Measurements from ENCODE around the gene DAPK2.

DAPK2 gene

GRCh38 chr15:63945838-63946298 lies 100.4 kb downstream of the DAPK2 start:
- no peaks in the 10 kb centered on the region for H3K36me3 ChIP-seq (ENCODE audit: control insufficient read depth in 2 of 2, insufficient read depth in 2 of 2, low read length in 2 of 2)
- H3K4me3 ChIP-seq (ENCODE audit: low read length in 2 of 2) = no peak overlapping the region
- peaks cover 3 to 8% of the 10 kb centered on the region in 2 donors for H3K4me1 ChIP-seq (ENCODE audit: control insufficient read depth in 2 of 2, insufficient read depth in 2 of 2, low read length in 2 of 2)
- no peaks in the 10 kb centered on the region for H3K27me3 ChIP-seq (ENCODE audit: control insufficient read depth in 2 of 2, insufficient read depth in 2 of 2, low read length in 2 of 2)
- H3K9me3 ChIP-seq (ENCODE audit: control insufficient read depth in 2 of 2, low read length in 2 of 2) = no peaks in the 10 kb centered on the region
- H3K9ac ChIP-seq (ENCODE audit: low read depth in 1 of 2, low read length in 2 of 2) = no peak overlapping the region
- H3K27ac ChIP-seq (ENCODE audit: low read depth in 2 of 2, low read length in 2 of 2) = no peak overlapping the region

GRCh38 chr15:63945007-63945788 lies 101.1 kb downstream of the DAPK2 start:
- H3K9me3 ChIP-seq (ENCODE audit: control insufficient read depth in 2 of 2, low read length in 2 of 2) = no peaks in the 10 kb centered on the region
- H3K27me3 ChIP-seq (ENCODE audit: control insufficient read depth in 2 of 2, insufficient read depth in 2 of 2, low read length in 2 of 2) = no peaks in the 10 kb centered on the region
- no peak overlapping the region for H3K27ac ChIP-seq (ENCODE audit: low read depth in 2 of 2, low read length in 2 of 2)
- peaks cover 3 to 8% of the 10 kb centered on the region in 2 donors for H3K4me1 ChIP-seq (ENCODE audit: control insufficient read depth in 2 of 2, insufficient read depth in 2 of 2, low read length in 2 of 2)
- no peak overlapping the region for H3K4me3 ChIP-seq (ENCODE audit: low read length in 2 of 2)
- no peaks in the 10 kb centered on the region for H3K36me3 ChIP-seq (ENCODE audit: control insufficient read depth in 2 of 2, insufficient read depth in 2 of 2, low read length in 2 of 2)
- no peak overlapping the region for H3K9ac ChIP-seq (ENCODE audit: low read depth in 1 of 2, low read length in 2 of 2)

- Histone ChIP-seq H3K4me1 (ENCODE audit: control insufficient read depth in 2 of 2, insufficient read depth in 2 of 2, low read length in 2 of 2) (peaks cover 3 to 8% of the 10 kb centered on the region in 2 donors), H3K4me3 (ENCODE audit: low read length in 2 of 2) (no peak overlapping the region), H3K9me3 (ENCODE audit: control insufficient read depth in 2 of 2, low read length in 2 of 2) (no peaks in the 10 kb centered on the region), H3K27me3 (ENCODE audit: control insufficient read depth in 2 of 2, insufficient read depth in 2 of 2, low read length in 2 of 2) (no peaks in the 10 kb centered on the region), H3K36me3 (ENCODE audit: control insufficient read depth in 2 of 2, insufficient read depth in 2 of 2, low read length in 2 of 2) (no peaks in the 10 kb centered on the region), H3K9ac (ENCODE audit: low read depth in 1 of 2, low read length in 2 of 2) (no peak overlapping the region), H3K27ac (ENCODE audit: low read depth in 2 of 2, low read length in 2 of 2) (no peak overlapping the region)
Observed at GRCh38 chr15:63944681-63944955, 101.7 kb downstream of the DAPK2 start.

GRCh38 chr15:63943829-63944680 lies 102.2 kb downstream of the DAPK2 start:
- Histone ChIP-seq H3K4me1 (ENCODE audit: control insufficient read depth in 2 of 2, insufficient read depth in 2 of 2, low read length in 2 of 2) (peaks cover 4 to 8% of the 10 kb centered on the region in 2 donors), H3K36me3 (ENCODE audit: control insufficient read depth in 2 of 2, insufficient read depth in 2 of 2, low read length in 2 of 2) (no peaks in the 10 kb centered on the region), H3K9me3 (ENCODE audit: control insufficient read depth in 2 of 2, low read length in 2 of 2) (no peaks in the 10 kb centered on the region), H3K27ac (ENCODE audit: low read depth in 2 of 2, low read length in 2 of 2) (no peak overlapping the region), H3K27me3 (ENCODE audit: control insufficient read depth in 2 of 2, insufficient read depth in 2 of 2, low read length in 2 of 2) (no peaks in the 10 kb centered on the region), H3K9ac (ENCODE audit: low read depth in 1 of 2, low read length in 2 of 2) (no peak overlapping the region), H3K4me3 (ENCODE audit: low read length in 2 of 2) (no peak overlapping the region)

- H3K36me3 ChIP-seq (ENCODE audit: control insufficient read depth in 2 of 2, insufficient read depth in 2 of 2, low read length in 2 of 2) = peaks cover 0 to 3% of the 10 kb centered on the region in 2 donors
- H3K9ac ChIP-seq (ENCODE audit: low read depth in 1 of 2, low read length in 2 of 2) = no peak overlapping the region
- H3K27me3 ChIP-seq (ENCODE audit: control insufficient read depth in 2 of 2, insufficient read depth in 2 of 2, low read length in 2 of 2) = no peaks in the 10 kb centered on the region
- no peaks in the 10 kb centered on the region for H3K9me3 ChIP-seq (ENCODE audit: control insufficient read depth in 2 of 2, low read length in 2 of 2)
- H3K4me3 ChIP-seq (ENCODE audit: low read length in 2 of 2) = no peak overlapping the region
- H3K4me1 ChIP-seq (ENCODE audit: control insufficient read depth in 2 of 2, insufficient read depth in 2 of 2, low read length in 2 of 2) = peaks cover 6 to 8% of the 10 kb centered on the region in 2 donors
- H3K27ac ChIP-seq (ENCODE audit: low read depth in 2 of 2, low read length in 2 of 2) = no peak overlapping the region
Observed at GRCh38 chr15:63942486-63943365, 103.6 kb downstream of the DAPK2 start.

- H3K4me1 ChIP-seq (ENCODE audit: control insufficient read depth in 2 of 2, insufficient read depth in 2 of 2, low read length in 2 of 2) = peaks cover 6 to 8% of the 10 kb centered on the region in 2 donors
- no peak overlapping the region for H3K27ac ChIP-seq (ENCODE audit: low read depth in 2 of 2, low read length in 2 of 2)
- peaks cover 0 to 3% of the 10 kb centered on the region in 2 donors for H3K36me3 ChIP-seq (ENCODE audit: control insufficient read depth in 2 of 2, insufficient read depth in 2 of 2, low read length in 2 of 2)
- H3K27me3 ChIP-seq (ENCODE audit: control insufficient read depth in 2 of 2, insufficient read depth in 2 of 2, low read length in 2 of 2) = no peaks in the 10 kb centered on the region
- H3K9me3 ChIP-seq (ENCODE audit: control insufficient read depth in 2 of 2, low read length in 2 of 2) = no peaks in the 10 kb centered on the region
- no peak overlapping the region for H3K9ac ChIP-seq (ENCODE audit: low read depth in 1 of 2, low read length in 2 of 2)
- no peak overlapping the region for H3K4me3 ChIP-seq (ENCODE audit: low read length in 2 of 2)
Observed at GRCh38 chr15:63941698-63942465, 104.4 kb downstream of the DAPK2 start.

- Histone ChIP-seq H3K27ac (ENCODE audit: low read depth in 2 of 2, low read length in 2 of 2) (no peak overlapping the region), H3K27me3 (ENCODE audit: control insufficient read depth in 2 of 2, insufficient read depth in 2 of 2, low read length in 2 of 2) (no peaks in the 10 kb centered on the region), H3K4me1 (ENCODE audit: control insufficient read depth in 2 of 2, insufficient read depth in 2 of 2, low read length in 2 of 2) (peaks cover 6 to 7% of the 10 kb centered on the region in 2 donors), H3K9ac (ENCODE audit: low read depth in 1 of 2, low read length in 2 of 2) (no peak overlapping the region), H3K36me3 (ENCODE audit: control insufficient read depth in 2 of 2, insufficient read depth in 2 of 2, low read length in 2 of 2) (peaks cover 0 to 3% of the 10 kb centered on the region in 2 donors), H3K9me3 (ENCODE audit: control insufficient read depth in 2 of 2, low read length in 2 of 2) (no peaks in the 10 kb centered on the region), H3K4me3 (ENCODE audit: low read length in 2 of 2) (no peak overlapping the region)
Observed at GRCh38 chr15:63940966-63941620, 105.2 kb downstream of the DAPK2 start.

GRCh38 chr15:63939531-63940130 lies 106.7 kb downstream of the DAPK2 start:
- peak overlapping the region; percentile 46 to 67 for H3K27ac ChIP-seq (ENCODE audit: low read depth in 2 of 2, low read length in 2 of 2)

More at GRCh38 chr15:63939531-63940130, 106.7 kb downstream of the DAPK2 start:
- Histone ChIP-seq H3K4me3 (ENCODE audit: low read length in 2 of 2) (no peak overlapping the region), H3K36me3 (ENCODE audit: control insufficient read depth in 2 of 2, insufficient read depth in 2 of 2, low read length in 2 of 2) (peaks cover 0 to 3% of the 10 kb centered on the region in 2 donors), H3K9me3 (ENCODE audit: control insufficient read depth in 2 of 2, low read length in 2 of 2) (no peaks in the 10 kb centered on the region), H3K4me1 (ENCODE audit: control insufficient read depth in 2 of 2, insufficient read depth in 2 of 2, low read length in 2 of 2) (peaks cover 0 to 3% of the 10 kb centered on the region in 2 donors), H3K27me3 (ENCODE audit: control insufficient read depth in 2 of 2, insufficient read depth in 2 of 2, low read length in 2 of 2) (no peaks in the 10 kb centered on the region), H3K9ac (ENCODE audit: low read depth in 1 of 2, low read length in 2 of 2) (no peak overlapping the region)

Measured in mucosa of rectum (tissue), 2 donors.